LHCN-M2 (cell line): ENCODE results near the gene DHRS13. TPM values are rescaled to one million over a fixed set of nuclear protein-coding genes. Genes with fewer than 3 reads are reported as not detected.
A peak's percentile ranks its signal among the peaks of the same experiment; 100 is the strongest.
"Not testable (repeated sequence)": the region's sequence is repeated elsewhere in the genome, so short reads cannot be mapped to it uniquely, and the experiment has no call there.

Experiments used
- DNase-seq: peaks from one replicate; pipeline ENCODE4 v3.0.0-alpha.2; 2012; ENCODE audit warnings: low read depth
- total RNA-seq: library from RNA; depleted of rRNA; stranded (reverse); fragments of >200 nt; gene quantifications from 2 replicates; pipeline ENCODE4 v1.2.3, GENCODE V29; 2014

DHRS13 gene
- total RNA-seq, 1 experiment from 2014 or later, result 4.6 TPM

- peak; percentile 62 for DNase-seq
Measured at GRCh38 chr17:28937044-28937729, 34.3 kb upstream of the DHRS13 start.

GRCh38 chr17:28935744-28936460 lies 33.0 kb upstream of the DHRS13 start:
- DNase-seq, result no peak

DNA sequence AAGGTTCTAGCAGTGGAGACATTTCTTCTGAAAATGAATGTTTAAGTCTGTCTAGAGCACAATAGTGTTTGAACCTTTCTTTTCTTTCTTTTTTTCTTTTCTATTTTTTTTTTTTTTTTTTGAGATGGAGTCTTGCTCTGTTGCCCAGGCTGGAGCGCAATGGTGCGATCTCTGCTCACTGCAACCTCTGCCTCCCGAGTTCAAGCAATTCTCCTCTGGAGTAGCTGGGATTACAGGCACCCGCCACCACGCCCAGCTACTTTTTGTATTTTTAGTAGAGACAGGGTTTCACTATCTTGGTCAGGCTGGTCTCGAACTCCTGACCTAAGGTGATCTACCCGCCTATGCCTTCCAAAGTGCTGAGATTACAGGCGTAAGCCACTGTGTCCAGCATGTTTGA lies 31.6 kb upstream of the DHRS13 start:
- not testable (repeated sequence) for DNase-seq

GRCh38 chr17:28929787-28930186 lies 26.9 kb upstream of the DHRS13 start:
- DNase-seq, result no peak

DNA sequence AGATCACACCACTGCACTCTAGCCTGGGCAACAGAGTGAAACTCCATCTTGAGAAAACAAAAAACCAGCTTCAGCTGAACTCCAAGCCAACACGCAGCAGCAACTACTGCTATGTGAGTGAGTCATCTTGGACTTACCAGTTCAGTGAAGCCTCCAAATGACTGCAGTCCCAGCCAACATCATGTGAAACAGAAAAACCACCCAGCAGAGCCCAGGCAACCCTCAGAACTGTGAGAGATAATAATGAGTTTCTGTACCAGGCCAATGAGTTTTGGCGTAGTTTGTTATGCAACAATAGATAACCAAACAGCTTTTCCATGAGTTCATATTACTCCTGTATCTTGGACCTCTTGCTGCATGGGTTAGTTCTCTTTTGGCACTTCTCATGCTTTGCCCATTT lies 25.2 kb upstream of the DHRS13 start:
- DNase-seq, result peak; percentile 38

DNA sequence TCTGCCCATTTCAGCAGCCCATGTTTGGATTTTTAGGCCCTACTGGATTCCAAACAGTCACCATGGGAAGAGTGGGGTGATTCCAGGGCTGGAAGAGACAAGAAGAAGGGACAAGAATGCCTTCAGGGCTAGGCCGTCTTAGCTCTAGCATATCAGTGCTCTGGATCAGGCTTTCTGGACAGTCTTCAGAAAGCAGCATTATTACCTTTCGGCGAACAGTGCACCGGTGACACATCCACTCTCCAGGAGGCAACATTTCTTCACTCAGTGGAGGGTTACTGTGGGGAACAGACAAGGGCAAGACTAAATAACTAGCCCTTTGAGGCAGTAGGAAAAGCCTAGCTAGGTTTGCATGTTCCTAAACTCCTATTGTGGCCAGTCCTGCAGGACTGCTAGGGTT lies 23.9 kb upstream of the DHRS13 start:
- no peak for DNase-seq

DNA sequence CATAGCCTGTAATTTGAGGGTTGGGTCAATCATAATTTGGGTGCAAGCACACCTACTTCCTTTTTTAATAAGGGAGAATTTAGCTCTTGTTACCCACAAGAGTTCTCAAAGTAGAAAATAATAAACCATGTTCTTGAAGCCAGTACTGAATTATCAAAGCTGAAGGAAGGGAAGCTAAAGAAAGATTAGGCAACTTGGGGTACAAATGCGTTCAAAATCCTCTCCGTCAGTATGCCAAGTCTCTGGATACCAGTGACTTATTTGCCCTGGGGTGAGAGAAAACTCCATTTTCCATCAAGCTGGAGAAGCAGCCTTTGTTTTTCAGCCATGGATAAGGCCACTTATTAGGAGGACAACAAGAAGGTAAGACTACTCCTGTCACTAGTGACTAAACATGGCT lies 23.5 kb upstream of the DHRS13 start:
- DNase-seq, result no peak

- peak; percentile 90 for DNase-seq
Measured at GRCh38 chr17:28925912-28926365, 23.1 kb upstream of the DHRS13 start.

- no peak for DNase-seq
Measured at GRCh38 chr17:28920201-28920600, 17.3 kb upstream of the DHRS13 start.

DNA sequence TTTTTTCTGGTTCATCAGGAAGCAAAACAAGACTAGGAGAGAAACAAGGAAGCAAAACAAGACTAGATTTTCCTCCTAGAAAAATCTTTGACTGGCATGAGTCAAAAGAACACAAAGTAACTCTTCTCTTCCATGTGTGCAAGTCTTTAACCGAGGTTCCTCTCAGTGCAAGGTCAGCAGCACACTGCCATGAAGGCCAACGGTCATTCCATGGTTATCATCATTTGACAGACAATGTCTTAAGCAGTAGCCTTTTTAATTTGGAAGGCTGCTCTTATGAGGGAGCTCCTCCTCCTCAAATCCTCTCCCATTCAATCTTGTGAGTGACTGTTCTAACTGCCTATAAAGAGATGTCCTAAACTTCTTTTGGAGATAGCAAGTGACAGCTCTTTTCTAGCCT lies 15.4 kb upstream of the DHRS13 start:
- DNase-seq, result no peak

- no peak for DNase-seq
Measured at GRCh38 chr17:28917465-28917864, 14.6 kb upstream of the DHRS13 start.

DNA sequence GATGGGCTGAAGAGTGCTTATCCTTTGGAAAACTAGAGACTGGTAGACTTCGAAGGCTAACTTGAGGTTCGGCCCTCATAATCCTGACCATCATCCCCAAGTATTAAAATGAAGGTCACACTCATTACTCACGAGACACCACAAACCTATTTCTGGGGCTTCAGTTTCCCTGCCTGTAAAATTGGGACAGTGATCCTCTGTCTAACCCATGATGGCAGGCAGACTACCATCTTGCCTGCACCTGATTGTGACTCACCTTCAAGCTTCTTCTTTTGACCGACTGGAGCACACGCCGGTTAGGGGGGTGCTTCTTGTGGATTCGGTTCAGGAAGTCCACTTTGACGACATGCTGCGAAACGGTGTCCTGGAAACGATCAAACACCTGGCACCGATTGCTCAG lies 14.2 kb upstream of the DHRS13 start:
- no peak for DNase-seq

- no peak for DNase-seq
Measured at GRCh38 chr17:28916302-28916934, 13.5 kb upstream of the DHRS13 start.

GRCh38 chr17:28912938-28913333 lies 10.1 kb upstream of the DHRS13 start:
- DNase-seq, result no peak

DNA sequence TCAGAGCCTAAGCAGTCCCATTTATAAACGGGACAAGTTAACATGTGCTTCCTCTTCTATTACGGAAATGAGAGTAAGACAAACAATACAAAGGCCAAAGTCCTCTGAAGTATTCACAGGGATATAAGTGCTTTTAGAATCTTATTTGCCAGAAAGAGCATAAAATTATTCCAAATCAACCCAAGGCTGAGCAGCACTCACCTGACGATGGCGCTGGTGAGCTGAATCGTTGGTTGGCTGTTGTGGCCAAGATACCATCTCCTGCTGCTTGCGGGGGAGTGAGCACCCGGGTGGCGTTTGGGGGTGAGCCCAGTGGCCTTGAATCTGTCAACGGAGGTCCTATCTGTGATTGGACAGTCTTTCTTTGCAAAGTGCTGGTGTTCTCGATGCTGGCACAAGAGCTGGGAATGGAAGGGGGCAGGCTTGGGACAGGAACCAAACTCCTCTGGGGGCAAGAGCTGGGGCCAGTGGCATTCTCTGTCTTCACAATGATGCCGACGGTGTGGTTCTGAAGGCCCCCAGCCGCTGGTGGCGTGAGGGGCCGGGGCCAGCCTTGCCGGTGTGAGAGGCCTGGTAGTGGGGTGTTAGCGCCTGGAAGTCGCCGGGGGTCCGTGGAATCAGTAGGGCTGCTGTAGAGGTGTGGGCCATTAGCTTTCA lies 9.5 kb upstream of the DHRS13 start:
- no peak for DNase-seq

- DNase-seq, result no peak
Measured at GRCh38 chr17:28911411-28912045, 8.6 kb upstream of the DHRS13 start.

- no peak for DNase-seq
Measured at GRCh38 chr17:28910534-28910933, 7.7 kb upstream of the DHRS13 start.

- peak; percentile 73 for DNase-seq
Measured at GRCh38 chr17:28908640-28909167, 5.8 kb upstream of the DHRS13 start.

DNA sequence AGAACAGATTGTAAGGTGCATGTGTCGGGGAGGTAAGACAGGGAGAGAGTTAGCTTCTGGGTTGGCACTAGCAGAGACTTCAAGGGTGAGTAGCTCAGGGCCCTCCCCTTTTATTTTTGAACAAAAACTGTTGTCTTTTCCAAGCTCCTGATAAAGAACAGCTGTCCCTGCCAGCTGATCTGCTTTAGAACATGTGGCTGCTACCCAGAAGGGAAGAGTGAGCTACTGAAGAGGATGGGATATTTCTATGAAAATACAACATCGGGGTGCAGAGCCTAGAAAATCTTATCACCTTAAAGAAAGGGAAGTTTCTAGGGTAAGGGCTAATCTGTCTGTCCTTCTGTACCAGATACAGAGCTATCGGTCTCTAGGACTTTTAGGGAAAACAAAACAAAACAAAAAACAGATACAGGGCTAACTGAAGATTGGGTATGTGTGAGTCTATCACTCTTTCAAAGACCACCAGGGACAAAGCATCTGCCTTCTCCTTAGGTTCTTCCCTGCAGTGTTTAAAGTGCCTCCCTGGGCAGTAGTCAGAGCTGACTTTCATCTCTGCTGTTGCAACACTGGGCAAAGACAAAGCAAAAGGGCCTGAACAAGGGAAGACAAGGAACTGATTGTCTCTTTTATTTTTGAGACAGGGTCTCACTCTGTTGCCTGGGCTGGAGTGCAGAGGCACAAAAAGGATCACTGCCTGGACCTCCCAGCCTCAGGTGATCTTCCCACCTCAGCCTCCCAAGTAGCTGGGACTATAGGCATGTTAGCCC lies 5.0 kb upstream of the DHRS13 start:
- DNase-seq, result peak; percentile 55

DNA sequence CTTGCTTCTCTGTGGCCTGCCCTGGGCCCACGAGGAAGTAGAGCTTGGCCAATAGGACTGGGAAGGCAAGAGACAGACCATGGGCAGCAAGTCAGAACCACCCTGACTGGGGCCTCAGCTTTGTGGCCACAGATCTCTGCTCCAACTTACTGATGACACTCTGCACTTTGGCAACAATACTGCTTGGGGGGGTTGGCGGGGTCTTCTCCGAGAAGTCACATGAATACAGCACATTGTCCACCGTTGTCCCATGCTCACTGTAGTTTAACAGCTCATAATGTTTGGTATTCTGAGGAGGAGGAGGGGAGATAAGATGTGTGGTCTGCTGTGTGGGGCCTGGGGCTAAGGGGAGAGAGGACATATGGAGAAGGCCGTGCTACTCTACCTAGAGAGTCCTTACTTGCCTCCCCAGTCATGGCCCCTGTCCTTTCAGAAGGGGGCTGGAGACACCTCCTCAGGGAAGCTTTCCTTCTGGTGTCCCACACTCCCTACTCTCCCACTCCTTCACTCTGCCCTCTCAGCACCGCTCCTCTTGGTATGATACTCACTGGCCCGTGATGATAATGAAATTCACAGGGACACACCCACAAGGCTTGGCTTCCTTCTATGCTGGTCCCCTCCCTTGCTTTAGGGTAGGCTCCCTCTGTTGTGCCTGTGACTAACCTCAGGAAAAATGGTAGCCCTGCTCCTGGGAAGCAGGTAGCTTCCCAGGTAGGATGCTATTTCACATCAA lies 4.0 kb upstream of the DHRS13 start:
- DNase-seq, result no peak
